Measurements from ENCODE around the gene SKAP1.

GRCh38 chr17:48253975-48254374 is 176.0 kb downstream of the SKAP1 start:
- TF ChIP-seq POLR2A (IDR thresholded peaks at IDR 0.05) (no peak), CTCF (IDR thresholded peaks at IDR 0.05) (no peak)

All from thyroid gland (tissue), 4 donors.